SU-DHL-6 (cell line): ENCODE results near the gene WWOX.

ENCODE experiments used
- EZH2phosphoT487 ChIP-seq: fragments of 200-600 bp; sonication (generic), shearing (Covaris generic); conservative IDR thresholded peaks from 2 replicates; pipeline ENCODE4 v1.6.1; 2018; ENCODE audit warnings: mild to moderate bottlenecking, antibody characterized with exemption, low read length, moderate library complexity, mixed read lengths
- TF ChIP-seq, protein P1 (sequence below): fragments of 200-600 bp; sonication (generic); IDR thresholded peaks from one replicate; pipeline ENCODE4 v1.5.1; 2017; ENCODE audit warnings: antibody characterized with exemption, mild to moderate bottlenecking, low read length, moderate library complexity; ENCODE audit not compliant: insufficient read depth, poor library complexity, severe bottlenecking

DNA sequence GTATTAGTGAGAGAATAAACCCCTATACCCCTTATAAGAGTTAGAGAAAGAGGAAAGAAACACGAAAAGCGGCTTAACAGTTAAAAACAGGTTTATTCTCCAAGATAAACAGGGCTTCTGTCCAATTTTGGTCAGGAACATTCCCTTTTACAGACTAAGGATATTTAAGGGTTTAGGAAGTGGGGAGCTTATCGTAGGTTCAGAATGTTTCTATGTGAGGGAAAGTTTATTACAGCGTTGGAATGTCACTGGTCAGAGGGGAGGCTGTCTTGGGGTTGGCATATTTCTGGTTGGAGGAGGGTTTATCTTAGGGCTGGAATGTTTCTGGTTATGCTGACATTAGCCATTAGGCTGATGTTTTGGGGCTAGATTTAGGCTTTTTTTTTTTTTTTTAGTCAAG lies 34.1 kb upstream of the WWOX start:
- TF ChIP-seq, protein P1, sequence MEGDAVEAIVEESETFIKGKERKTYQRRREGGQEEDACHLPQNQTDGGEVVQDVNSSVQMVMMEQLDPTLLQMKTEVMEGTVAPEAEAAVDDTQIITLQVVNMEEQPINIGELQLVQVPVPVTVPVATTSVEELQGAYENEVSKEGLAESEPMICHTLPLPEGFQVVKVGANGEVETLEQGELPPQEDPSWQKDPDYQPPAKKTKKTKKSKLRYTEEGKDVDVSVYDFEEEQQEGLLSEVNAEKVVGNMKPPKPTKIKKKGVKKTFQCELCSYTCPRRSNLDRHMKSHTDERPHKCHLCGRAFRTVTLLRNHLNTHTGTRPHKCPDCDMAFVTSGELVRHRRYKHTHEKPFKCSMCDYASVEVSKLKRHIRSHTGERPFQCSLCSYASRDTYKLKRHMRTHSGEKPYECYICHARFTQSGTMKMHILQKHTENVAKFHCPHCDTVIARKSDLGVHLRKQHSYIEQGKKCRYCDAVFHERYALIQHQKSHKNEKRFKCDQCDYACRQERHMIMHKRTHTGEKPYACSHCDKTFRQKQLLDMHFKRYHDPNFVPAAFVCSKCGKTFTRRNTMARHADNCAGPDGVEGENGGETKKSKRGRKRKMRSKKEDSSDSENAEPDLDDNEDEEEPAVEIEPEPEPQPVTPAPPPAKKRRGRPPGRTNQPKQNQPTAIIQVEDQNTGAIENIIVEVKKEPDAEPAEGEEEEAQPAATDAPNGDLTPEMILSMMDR = no peak
- no peak for TF ChIP-seq EZH2phosphoT487
